Brain microvascular endothelial cell (primary cell): ENCODE data around the gene JARID2.
A peak's percentile ranks its signal among the peaks of the same experiment; 100 is the strongest.

ENCODE experiments used
- DNase-seq: peaks from one replicate; pipeline ENCODE4 v3.0.0-alpha.2; 2020
- H3K27ac ChIP-seq: fragments of 250-450 bp; sonication (Bioruptor Pico); 2 replicates; pipeline ENCODE4 v1.5.1; 2020; ENCODE audit warnings: mild to moderate bottlenecking, moderate library complexity
- H3K27me3 ChIP-seq: fragments of 250-450 bp; sonication (Bioruptor Pico); replicated peaks from 2 replicates; pipeline ENCODE4 v1.5.1; 2020; ENCODE audit warnings: mild to moderate bottlenecking
- H3K36me3 ChIP-seq: fragments of 250-450 bp; sonication (Bioruptor Pico); replicated peaks from 2 replicates; pipeline ENCODE4 v1.5.1; 2020; ENCODE audit warnings: mild to moderate bottlenecking
- H3K4me3 ChIP-seq: 2 replicates; pipeline ENCODE4 v1.5.1; 2011; ENCODE audit warnings: low read depth, mild to moderate bottlenecking, control low read depth, low read length, moderate library complexity
- in situ Hi-C: cut with HindIII; loops from 2 replicates; pipeline ENCODE4 v1.10.0; 2017; ENCODE audit warnings: low sequenced_read_pairs, low pct_ligation_motif_present
- TF ChIP-seq, protein P1 (sequence below): IDR thresholded peaks from 2 replicates; pipeline ENCODE4 v1.5.1; 2011; ENCODE audit warnings: low read depth, mild to moderate bottlenecking, moderate library complexity, low read length, control low read depth, inconsistent platforms; ENCODE audit errors: missing control alignments

The JARID2 gene

DNA sequence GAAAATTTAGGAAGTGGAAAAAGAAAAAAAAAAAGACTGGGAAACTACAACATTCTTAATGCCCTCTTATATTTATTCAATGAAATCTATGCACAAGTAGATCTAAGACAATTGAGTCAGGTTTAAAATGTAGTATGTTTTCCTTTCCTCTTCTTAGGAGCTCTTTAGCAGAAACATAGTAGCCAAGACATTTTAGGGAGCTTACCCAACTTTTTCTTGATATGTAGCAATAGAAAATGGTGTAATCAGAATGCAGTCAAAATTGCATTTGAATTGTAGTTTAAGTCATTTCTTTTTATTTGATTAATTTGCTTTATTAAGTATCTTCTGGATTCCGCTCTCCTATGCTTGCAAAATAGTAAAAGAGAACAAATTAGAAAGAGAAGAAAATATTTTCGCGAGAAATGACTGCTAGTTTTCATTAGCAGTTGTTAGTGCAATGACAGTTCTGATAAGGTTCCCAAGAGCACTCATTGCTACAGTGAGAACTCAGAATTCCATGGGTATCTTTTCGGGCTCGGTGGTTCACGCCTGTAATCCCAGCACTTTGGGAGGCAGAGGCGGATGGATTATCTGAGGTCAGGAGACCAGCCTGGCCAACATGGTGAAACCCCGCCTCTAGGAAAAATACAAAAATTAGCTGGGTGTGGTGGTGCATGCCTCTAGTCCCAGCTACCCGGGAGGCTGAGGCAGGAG lies 52.2 kb downstream of the JARID2 start:
- Histone ChIP-seq H3K36me3 (no peaks in the 10 kb centered on the region), H3K27me3 (no peaks in the 10 kb centered on the region), H3K4me3 (no peak overlapping the region), H3K27ac (no peak overlapping the region)
- in situ Hi-C loops, result no loop called here
- TF ChIP-seq, protein P1, sequence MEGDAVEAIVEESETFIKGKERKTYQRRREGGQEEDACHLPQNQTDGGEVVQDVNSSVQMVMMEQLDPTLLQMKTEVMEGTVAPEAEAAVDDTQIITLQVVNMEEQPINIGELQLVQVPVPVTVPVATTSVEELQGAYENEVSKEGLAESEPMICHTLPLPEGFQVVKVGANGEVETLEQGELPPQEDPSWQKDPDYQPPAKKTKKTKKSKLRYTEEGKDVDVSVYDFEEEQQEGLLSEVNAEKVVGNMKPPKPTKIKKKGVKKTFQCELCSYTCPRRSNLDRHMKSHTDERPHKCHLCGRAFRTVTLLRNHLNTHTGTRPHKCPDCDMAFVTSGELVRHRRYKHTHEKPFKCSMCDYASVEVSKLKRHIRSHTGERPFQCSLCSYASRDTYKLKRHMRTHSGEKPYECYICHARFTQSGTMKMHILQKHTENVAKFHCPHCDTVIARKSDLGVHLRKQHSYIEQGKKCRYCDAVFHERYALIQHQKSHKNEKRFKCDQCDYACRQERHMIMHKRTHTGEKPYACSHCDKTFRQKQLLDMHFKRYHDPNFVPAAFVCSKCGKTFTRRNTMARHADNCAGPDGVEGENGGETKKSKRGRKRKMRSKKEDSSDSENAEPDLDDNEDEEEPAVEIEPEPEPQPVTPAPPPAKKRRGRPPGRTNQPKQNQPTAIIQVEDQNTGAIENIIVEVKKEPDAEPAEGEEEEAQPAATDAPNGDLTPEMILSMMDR, result no peak
- DNase-seq, result no peak

DNA sequence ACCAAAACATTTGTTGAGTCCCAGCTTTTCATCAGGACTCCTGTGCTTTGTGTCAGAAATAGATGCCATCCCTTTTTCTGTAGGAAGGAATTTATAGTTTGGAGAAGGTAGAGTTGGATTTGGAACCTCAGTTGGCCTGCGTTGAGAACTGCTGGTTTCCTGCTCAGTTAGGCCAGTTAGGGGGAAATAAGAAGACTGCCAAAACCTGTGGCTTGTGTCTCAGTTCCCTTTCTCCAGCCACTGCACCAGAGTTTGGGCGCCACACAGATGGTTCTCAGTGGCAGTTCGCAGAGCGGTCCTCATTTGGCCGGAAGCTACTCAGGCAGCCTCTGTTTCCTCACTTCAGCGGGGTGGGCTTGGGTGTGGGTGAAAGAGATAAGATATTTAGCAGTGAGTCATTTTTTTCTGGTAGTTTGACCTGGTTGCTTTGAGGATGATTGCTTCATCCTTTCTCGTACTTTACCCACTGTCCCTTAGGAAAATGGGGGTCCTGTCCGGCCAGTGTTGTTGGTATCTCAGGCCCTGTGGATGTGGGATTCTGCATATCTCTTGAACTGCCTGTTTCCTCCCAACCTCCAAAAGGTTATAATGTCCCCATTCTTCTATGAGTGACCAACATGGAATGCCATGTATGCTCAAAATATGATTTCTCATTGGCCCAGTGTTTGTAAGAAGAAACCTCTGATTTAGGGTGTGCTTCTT lies 53.7 kb downstream of the JARID2 start:
- no peaks in the 10 kb centered on the region for H3K36me3 ChIP-seq
- peak overlapping the region; percentile 38 for H3K27ac ChIP-seq
- no peak for DNase-seq
- in situ Hi-C loops, result no loop called here
- H3K27me3 ChIP-seq, result no peaks in the 10 kb centered on the region
- no peak overlapping the region for H3K4me3 ChIP-seq
- TF ChIP-seq, protein P1, result no peak

DNA sequence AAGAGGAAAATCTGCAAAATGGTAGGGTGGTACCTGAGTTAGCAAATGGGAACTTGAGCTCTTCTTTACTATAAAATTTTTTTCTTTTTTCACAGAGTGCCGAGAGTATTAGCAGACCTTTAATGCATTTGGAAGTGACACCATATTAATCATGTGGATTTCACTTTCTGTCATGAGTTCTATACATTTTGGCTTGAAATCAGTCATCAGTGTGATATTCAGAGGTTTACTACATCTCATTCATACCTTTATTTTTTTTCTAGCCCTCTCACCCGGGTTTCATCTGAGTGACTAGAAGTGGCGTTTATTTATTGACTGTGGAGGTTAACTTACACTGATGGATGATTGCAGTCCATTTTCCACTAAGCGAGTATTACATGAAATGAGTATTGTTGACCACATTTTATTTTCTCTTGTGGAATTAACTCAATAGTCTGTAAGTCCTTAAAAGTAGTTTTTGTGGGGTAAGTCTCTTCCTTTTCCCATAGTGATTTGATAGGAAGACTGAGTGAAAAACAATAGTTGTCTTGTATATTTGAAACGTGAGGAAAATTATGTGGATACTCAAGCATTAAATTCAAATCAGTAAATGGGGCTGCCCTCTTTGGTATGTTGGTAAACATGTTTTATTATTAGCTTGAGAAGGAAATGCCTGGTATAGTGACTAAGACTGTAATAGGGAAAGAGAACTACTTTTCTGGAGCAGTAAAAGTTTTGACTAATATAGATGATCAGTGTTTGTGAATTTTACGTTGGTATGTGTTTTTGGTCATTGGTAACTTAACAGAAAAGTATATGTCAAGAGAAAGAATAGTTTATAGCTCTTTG lies 55.5 kb downstream of the JARID2 start:
- DNase-seq, result no peak
- no peak overlapping the region for H3K4me3 ChIP-seq
- no peak overlapping the region for H3K27ac ChIP-seq
- H3K27me3 ChIP-seq, result no peaks in the 10 kb centered on the region
- no peaks in the 10 kb centered on the region for H3K36me3 ChIP-seq
- in situ Hi-C loops, result no loop called here
- TF ChIP-seq, protein P1, result no peak

DNA sequence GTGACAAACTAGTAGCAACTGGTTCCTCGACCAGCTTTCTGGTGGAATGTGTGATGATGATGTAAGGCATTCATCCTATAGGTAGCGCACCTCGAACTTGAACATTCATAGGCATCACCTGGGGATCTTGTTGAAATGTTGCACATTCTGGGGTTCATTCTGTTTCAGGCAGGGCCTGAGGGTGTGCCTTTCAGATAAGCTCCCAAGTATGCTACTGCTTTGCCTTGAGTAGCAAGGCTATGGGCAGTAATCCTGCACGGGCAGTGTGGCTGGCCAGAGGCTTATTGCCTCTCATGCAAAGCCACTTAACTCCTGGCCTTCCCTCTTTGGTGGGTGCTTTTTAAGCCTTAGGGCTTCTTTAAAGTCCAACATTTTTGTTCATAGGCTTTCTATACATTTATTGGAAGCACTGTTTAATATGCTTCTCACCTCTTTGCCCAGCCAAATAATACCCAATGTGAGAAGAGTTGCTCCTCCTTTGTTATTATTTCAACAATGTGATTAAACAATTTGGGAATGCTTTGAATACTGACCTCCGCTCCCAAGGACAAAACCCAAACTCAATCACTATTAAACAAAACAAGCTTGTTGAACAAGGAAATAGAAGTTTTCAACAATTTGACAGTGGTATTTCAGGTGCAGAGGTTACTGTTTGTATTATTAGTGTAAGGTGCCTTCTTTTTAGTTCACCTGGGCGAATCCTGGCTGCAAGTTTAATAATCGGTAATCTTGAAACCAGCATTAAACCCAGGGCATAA lies 57.5 kb downstream of the JARID2 start:
- Histone ChIP-seq H3K27me3 (no peaks in the 10 kb centered on the region), H3K27ac (no peak overlapping the region), H3K36me3 (no peaks in the 10 kb centered on the region), H3K4me3 (no peak overlapping the region)
- DNase-seq, result no peak
- in situ Hi-C loops, result no loop called here
- TF ChIP-seq, protein P1, result no peak

DNA sequence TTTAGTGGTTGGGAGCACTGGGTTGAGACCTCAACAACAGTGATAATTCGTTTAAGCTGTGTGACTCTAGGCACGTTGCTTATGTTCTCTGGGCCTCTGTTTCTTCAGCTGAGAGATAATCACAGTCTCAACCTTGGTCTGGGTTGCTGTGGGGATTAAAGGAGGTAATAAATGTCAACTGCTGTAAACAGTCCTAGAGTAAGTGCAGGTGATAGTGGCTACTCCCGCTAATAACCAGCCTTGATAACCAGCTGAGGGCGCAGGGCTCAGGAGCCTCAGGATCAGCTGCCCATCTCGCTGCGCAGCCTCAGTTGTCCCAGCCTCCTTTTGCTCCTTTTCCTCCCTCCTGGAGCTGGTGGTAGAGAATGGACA lies 58.0 kb downstream of the JARID2 start:
- no peak for DNase-seq
- in situ Hi-C loops, result no loop called here
- no peak overlapping the region for H3K27ac ChIP-seq
- no peak overlapping the region for H3K4me3 ChIP-seq
- no peaks in the 10 kb centered on the region for H3K36me3 ChIP-seq
- no peaks in the 10 kb centered on the region for H3K27me3 ChIP-seq
- TF ChIP-seq, protein P1, result no peak
